ENCODE measurements around the gene RIBC1. TPM values are rescaled to one million over a fixed set of nuclear protein-coding genes. Genes with fewer than 3 reads are reported as not detected.

RIBC1 gene
- total RNA-seq, 2 donors from 2014 or later: 0.46 to 1.8 TPM

GRCh38 chrX:53479301-53479700 is 56.6 kb downstream of the RIBC1 start:
- Mint-ChIP-seq H3K27me3 (ENCODE audit: low read depth) (peaks cover 46% of the 10 kb centered on the region), H3K27ac (no peak overlapping the region), H3K36me3 (ENCODE audit: insufficient read depth in 2 of 2) (no peaks in the 10 kb centered on the region), H3K9me3 (no peaks in the 10 kb centered on the region), H3K4me3 (no peak overlapping the region), H3K4me1 (ENCODE audit: low read depth) (no peaks in the 10 kb centered on the region)
- ATAC-seq (replicated peaks in 1 of 2) (no peak), DNase-seq (no peak)

Other genes with a start within 250 kb of the RIBC1 start
- gene KDM5C, start 197.7 kb upstream of the RIBC1 start, total RNA-seq: 100 to 1,000 TPM; 105 to 151 TPM
- gene IQSEC2, start 141.3 kb upstream of the RIBC1 start, total RNA-seq: 1 to 10 TPM in 1 of 2 donors, under 1 TPM in 1; 0.56 to 1.3 TPM
- 100 to 1,000 TPM; 104 to 188 TPM for gene SMC1A, start 219 bp upstream of the RIBC1 start, total RNA-seq
- 10 to 100 TPM; 68.1 to 90.3 TPM for gene HSD17B10, start 11.5 kb downstream of the RIBC1 start, total RNA-seq